Measurements from ENCODE around the gene GARIN5A. TPM values are rescaled to one million over a fixed set of nuclear protein-coding genes. Genes with fewer than 3 reads are reported as not detected.

Gene GARIN5A
- polyA plus RNA-seq, 1 of the 3 experiments (the other 2 are of a cell fraction): 1.3 TPM

GRCh38 chr19:50516456-50516855 is 39.8 kb upstream of the GARIN5A start:
- WGBS (ENCODE audit: low lambda C conversion rate): 78% methylated on average over 12 of the region's 12 CpGs
- Histone ChIP-seq H3K9me3 (no peaks in the 10 kb centered on the region), H2AFZ (ENCODE audit: low read depth) (no peak overlapping the region), H3K9ac (no peak overlapping the region), H3K36me3 (replicated peaks in 1 of 2; ENCODE audit: control insufficient read depth in 1 of 2, insufficient read depth in 2 of 2, low read length in 1 of 2) (no peaks in the 10 kb centered on the region), H3K27me3 (ENCODE audit: insufficient read depth) (no peaks in the 10 kb centered on the region), H3K79me2 (ENCODE audit: insufficient read depth) (no peaks in the 10 kb centered on the region), H3K4me1 (ENCODE audit: control insufficient read depth in 1 of 2, insufficient read depth in 2 of 2, low read depth in 1 of 2, low read length in 1 of 2) (peaks cover 0 to 35% of the 10 kb centered on the region in 2 experiments; a peak in 1 of 4 replicates), H3K9me2 (no peaks in the 10 kb centered on the region), H3F3A (replicated peaks; ENCODE audit: insufficient read depth) (no peaks in the 10 kb centered on the region), H3K27ac (ENCODE audit: low read depth in 2 of 2, low read length in 1 of 2) (no peak overlapping the region), H4K20me1 (ENCODE audit: insufficient read depth) (no peaks in the 10 kb centered on the region), H3K4me2 (no peak overlapping the region), H3K4me3 (ENCODE audit: low read depth in 2 of 2, low read length in 1 of 2) (no peak overlapping the region)
- POLR2A ChIA-PET: no interaction called here
- CTCF ChIA-PET: interaction anchor here (2.4 to 2.7 kb wide), 2 partner anchors 22 to 40 kb away, joined by 13 to 14 read pairs; no protein-coding TSS in a partner anchor
- TF ChIP-seq FOSL2 (IDR thresholded peaks at IDR 0.05; ENCODE audit: borderline replicate concordance, low read depth): no peak
- TF ChIP-seq CTCF (IDR thresholded peaks at IDR 0.05): no peak
- no peak for TF ChIP-seq TCF12 (IDR thresholded peaks at IDR 0.05)
- TF ChIP-seq POLR2AphosphoS5 (IDR thresholded peaks at IDR 0.05; ENCODE audit: low read depth, low read length): no peak
- no peak for TF ChIP-seq USF1 (IDR thresholded peaks at IDR 0.05; ENCODE audit: borderline replicate concordance, low read depth)
- no peak for TF ChIP-seq NFIC (IDR thresholded peaks at IDR 0.05; ENCODE audit: borderline replicate concordance)
- no peak for TF ChIP-seq NRF1 (IDR thresholded peaks at IDR 0.05; ENCODE audit: low read depth, low read length)
- DNase-seq: no peak

- ChIA-PET CTCF (interaction anchor here (1.0 to 2.7 kb wide), 5 partner anchors 23 to 93 kb away, joined by 3 to 14 read pairs (median 4); no protein-coding TSS in a partner anchor), POLR2A (no interaction called here)
- Histone ChIP-seq H3F3A (replicated peaks; ENCODE audit: insufficient read depth) (no peaks in the 10 kb centered on the region), H3K4me1 (ENCODE audit: control insufficient read depth in 1 of 2, insufficient read depth in 2 of 2, low read depth in 1 of 2, low read length in 1 of 2) (peaks cover 0 to 38% of the 10 kb centered on the region in 2 experiments; a peak in 1 of 4 replicates), H3K79me2 (ENCODE audit: insufficient read depth) (peaks cover 7% of the 10 kb centered on the region; the same call in 1 of the 2 replicates), H3K4me3 (ENCODE audit: low read depth in 2 of 2, low read length in 1 of 2) (no peak overlapping the region), H3K9me2 (no peaks in the 10 kb centered on the region), H2AFZ (ENCODE audit: low read depth) (no peak overlapping the region), H4K20me1 (ENCODE audit: insufficient read depth) (no peaks in the 10 kb centered on the region), H3K9me3 (no peaks in the 10 kb centered on the region), H3K36me3 (replicated peaks in 1 of 2; ENCODE audit: control insufficient read depth in 1 of 2, insufficient read depth in 2 of 2, low read length in 1 of 2) (no peaks in the 10 kb centered on the region), H3K27ac (ENCODE audit: low read depth in 2 of 2, low read length in 1 of 2) (peak overlapping the region in 1 of 2 experiments; percentile 98; a peak in 2 of 4 replicates), H3K9ac (no peak overlapping the region), H3K27me3 (ENCODE audit: insufficient read depth) (no peaks in the 10 kb centered on the region), H3K4me2 (no peak overlapping the region)
- TF ChIP-seq RAD21 (IDR thresholded peaks at IDR 0.05; ENCODE audit: low read length) (no peak), NFIC (IDR thresholded peaks at IDR 0.05; ENCODE audit: borderline replicate concordance) (no peak), GABPA (IDR thresholded peaks at IDR 0.05; ENCODE audit: low read depth) (no peak), CHD2 (IDR thresholded peaks at IDR 0.05; ENCODE audit: low read length, partially characterized antibody) (no peak)
- 80% methylated on average over 5 of the region's 11 CpGs for WGBS (ENCODE audit: low lambda C conversion rate)
- no peak for DNase-seq
These were observed 38.5 kb upstream of the GARIN5A start for GRCh38 chr19:50515168-50515561.

Data from SK-N-SH (cell line).